Spleen (tissue), 11 donors: Measurements from ENCODE around the gene OPRL1. TPM values are rescaled to one million over a fixed set of nuclear protein-coding genes. Genes with fewer than 3 reads are reported as not detected.

Source experiments
- DNase-seq: peaks from one replicate; pipeline ENCODE4 v3.0.0-alpha.2; 2020
- H3K27ac ChIP-seq, 8 donors: fragments of 200-600 bp; sonication (generic) in 7 of 8; 1 replicate in 4 of 8; 2 replicates in 4 of 8; pipeline versions ENCODE4 v1.5.0 to v1.8.0; 2016 to 2021; ENCODE audit warnings: inconsistent platforms in 4 of 8, mild to moderate bottlenecking in 4 of 8, moderate library complexity in 1 of 8
- H3K27me3 ChIP-seq, 7 donors: fragments of 200-600 bp; sonication (generic) in 6 of 7; replicated peaks in 1 of 7; 1 replicate in 4 of 7; 2 replicates in 3 of 7; pipeline versions ENCODE4 v1.5.0 to v1.8.0; 2016 to 2021; ENCODE audit warnings: inconsistent platforms in 3 of 7, mild to moderate bottlenecking in 1 of 7
- H3K36me3 ChIP-seq, 6 donors: fragments of 200-600 bp; sonication (generic) in 5 of 6; 1 replicate in 4 of 6; 2 replicates in 2 of 6; pipeline versions ENCODE4 v1.5.0 to v1.8.0; 2016 to 2021; ENCODE audit warnings: inconsistent platforms in 2 of 6
- H3K4me1 ChIP-seq, 6 donors: fragments of 200-600 bp; sonication (generic) in 5 of 6; 1 replicate in 3 of 6; 2 replicates in 3 of 6; pipeline versions ENCODE4 v1.5.0 to v1.8.0; 2016 to 2021; ENCODE audit warnings: inconsistent platforms in 3 of 6
- H3K4me3 ChIP-seq, 8 donors: fragments of 200-600 bp; sonication (generic) in 7 of 8; 1 replicate in 4 of 8; 2 replicates in 4 of 8; pipeline versions ENCODE4 v1.5.0 to v1.8.0; 2016 to 2021; ENCODE audit warnings: inconsistent platforms in 4 of 8, mild to moderate bottlenecking in 4 of 8, moderate library complexity in 2 of 8
- H3K9me3 ChIP-seq, 8 donors: fragments of 200-600 bp; sonication (generic) in 7 of 8; 1 replicate in 4 of 8; 2 replicates in 4 of 8; pipeline versions ENCODE4 v1.5.0 to v1.8.0; 2016 to 2021; ENCODE audit warnings: inconsistent platforms in 4 of 8
- POLR2A ChIP-seq, 3 donors: fragments of 450-650 bp; IDR thresholded peaks; one replicate each; pipeline ENCODE4 v1.5.1; 2017; ENCODE audit warnings: antibody characterized with exemption in 3 of 3, mild to moderate bottlenecking in 1 of 3
- POLR2AphosphoS5 ChIP-seq, 3 donors: sonication (generic); formaldehyde crosslinking; IDR thresholded peaks; one replicate each; pipeline ENCODE4 v1.5.1; 2017; ENCODE audit warnings: antibody characterized with exemption in 3 of 3
- WGBS, 5 donors: extraction: QIAGEN DNeasy Blood & Tissue Kit in 3 of 5; methylation state at CpG; one replicate each; pipeline versions ENCODE4 v1.1.5 to v1.1.7; 2013 to 2018; 5-methylcytosine and 5-hydroxymethylcytosine counted together
- intact Hi-C: fragments of 100-400 bp; cut with DNase I; formaldehyde crosslinking; loops from one replicate; pipeline ENCODE4 v1.15.0; 2023; ENCODE audit warnings: low total_unique reads
- polyA plus RNA-seq, 3 donors: library from polyadenylated mRNA; stranded (reverse); fragments of 200-250 nt; gene quantifications; one replicate each; pipeline ENCODE4 v1.2.1, GENCODE V29; 2013
- total RNA-seq, 7 donors: library from RNA; depleted of rRNA in 3 of 7; stranded (reverse); fragments of >200 nt in 3 of 7; fragmentation: NEBNext Ultra II Directional in 4 of 7; extraction: Animal tissue kit (Norgen Biotek cat#: 25700) in 4 of 7; gene quantifications; one replicate each; pipeline versions ENCODE4 v1.1.0 to v1.2.1, GENCODE V29; 2016 to 2021
- TF ChIP-seq, protein P1 (sequence below), 11 experiments: fragments of 200-600 bp in 7 of 11; fragments of 450-650 bp in 4 of 11; sonication (generic) in 4 of 11; IDR thresholded peaks in 8 of 11; conservative IDR thresholded peaks in 3 of 11; 1 replicate in 7 of 11; 2 replicates in 4 of 11; pipeline versions ENCODE4 v1.4.0 to v1.8.0; 2016 to 2021; ENCODE audit warnings: antibody characterized with exemption in 11 of 11, inconsistent platforms in 4 of 11, mild to moderate bottlenecking in 1 of 11
- donor health status: healthy with polysubstance abuse.
- donor health status: DM: no; HTN: no; CAD: no; lungs with moderate emphysema.
- donor health status: DM: no; HTN: no; CAD: no.
- donor health status: Bipolar disorder and iron deficiency.
- donor health status: healthy.
- donor health status: DM: no; HTN: no; CAD: no.
- donor health status: DM: yes; HTN: yes; CAD: no.

Gene OPRL1
- total and polyA plus RNA-seq, 10 donors = 1.9 to 7.9 (median 5.0) TPM

DNA sequence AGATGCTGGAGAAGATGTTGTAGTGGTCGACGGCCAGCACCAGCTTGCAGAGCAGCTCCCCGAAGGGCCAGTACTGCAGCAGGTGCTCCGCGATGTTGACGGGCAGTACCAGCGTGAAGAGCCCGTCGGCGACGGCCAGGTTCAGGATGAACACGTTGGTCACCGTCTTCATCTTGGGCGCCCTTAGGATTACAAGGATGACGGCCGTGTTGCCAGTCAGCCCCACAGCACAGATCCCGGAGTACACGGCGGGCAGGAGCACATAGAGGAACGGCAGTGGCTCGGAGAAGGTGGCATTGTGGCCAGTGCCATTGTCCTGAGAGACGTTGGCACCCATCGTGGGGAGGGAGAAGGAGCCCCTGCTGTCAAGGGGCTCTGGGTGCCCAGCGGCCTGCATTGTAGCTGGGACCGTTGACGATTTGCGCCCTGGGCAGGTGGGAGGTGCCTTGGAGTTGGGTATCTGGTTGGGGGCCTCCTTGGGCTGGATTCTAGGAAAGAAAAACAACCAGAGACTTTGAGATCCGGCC lies 26.6 kb downstream of the OPRL1 start:
- TF ChIP-seq, protein P1, sequence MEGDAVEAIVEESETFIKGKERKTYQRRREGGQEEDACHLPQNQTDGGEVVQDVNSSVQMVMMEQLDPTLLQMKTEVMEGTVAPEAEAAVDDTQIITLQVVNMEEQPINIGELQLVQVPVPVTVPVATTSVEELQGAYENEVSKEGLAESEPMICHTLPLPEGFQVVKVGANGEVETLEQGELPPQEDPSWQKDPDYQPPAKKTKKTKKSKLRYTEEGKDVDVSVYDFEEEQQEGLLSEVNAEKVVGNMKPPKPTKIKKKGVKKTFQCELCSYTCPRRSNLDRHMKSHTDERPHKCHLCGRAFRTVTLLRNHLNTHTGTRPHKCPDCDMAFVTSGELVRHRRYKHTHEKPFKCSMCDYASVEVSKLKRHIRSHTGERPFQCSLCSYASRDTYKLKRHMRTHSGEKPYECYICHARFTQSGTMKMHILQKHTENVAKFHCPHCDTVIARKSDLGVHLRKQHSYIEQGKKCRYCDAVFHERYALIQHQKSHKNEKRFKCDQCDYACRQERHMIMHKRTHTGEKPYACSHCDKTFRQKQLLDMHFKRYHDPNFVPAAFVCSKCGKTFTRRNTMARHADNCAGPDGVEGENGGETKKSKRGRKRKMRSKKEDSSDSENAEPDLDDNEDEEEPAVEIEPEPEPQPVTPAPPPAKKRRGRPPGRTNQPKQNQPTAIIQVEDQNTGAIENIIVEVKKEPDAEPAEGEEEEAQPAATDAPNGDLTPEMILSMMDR (IDR thresholded peaks at IDR 0.05 in 8 of 11, conservative IDR thresholded peaks at IDR 0.05 in 3 of 11) = no peak
- TF ChIP-seq POLR2A (IDR thresholded peaks at IDR 0.05) (no peak), POLR2AphosphoS5 (IDR thresholded peaks at IDR 0.05) (no peak)
- intact Hi-C loops = no loop called here
- Histone ChIP-seq H3K27me3 (peaks cover 0 to 40% (median 21%) of the 10 kb centered on the region in 7 donors), H3K27ac (peak overlapping the region in 1 of 8 donors; percentile 80), H3K4me3 (no peak overlapping the region), H3K36me3 (no peaks in the 10 kb centered on the region), H3K9me3 (no peaks in the 10 kb centered on the region), H3K4me1 (peaks cover 5 to 35% (median 27%) of the 10 kb centered on the region in 6 donors)
- 87 to 94% (median 92%) methylated on average over 26 to 28 of the region's 28 CpGs for WGBS, 5 donors
- peak; percentile 73 for DNase-seq

DNA sequence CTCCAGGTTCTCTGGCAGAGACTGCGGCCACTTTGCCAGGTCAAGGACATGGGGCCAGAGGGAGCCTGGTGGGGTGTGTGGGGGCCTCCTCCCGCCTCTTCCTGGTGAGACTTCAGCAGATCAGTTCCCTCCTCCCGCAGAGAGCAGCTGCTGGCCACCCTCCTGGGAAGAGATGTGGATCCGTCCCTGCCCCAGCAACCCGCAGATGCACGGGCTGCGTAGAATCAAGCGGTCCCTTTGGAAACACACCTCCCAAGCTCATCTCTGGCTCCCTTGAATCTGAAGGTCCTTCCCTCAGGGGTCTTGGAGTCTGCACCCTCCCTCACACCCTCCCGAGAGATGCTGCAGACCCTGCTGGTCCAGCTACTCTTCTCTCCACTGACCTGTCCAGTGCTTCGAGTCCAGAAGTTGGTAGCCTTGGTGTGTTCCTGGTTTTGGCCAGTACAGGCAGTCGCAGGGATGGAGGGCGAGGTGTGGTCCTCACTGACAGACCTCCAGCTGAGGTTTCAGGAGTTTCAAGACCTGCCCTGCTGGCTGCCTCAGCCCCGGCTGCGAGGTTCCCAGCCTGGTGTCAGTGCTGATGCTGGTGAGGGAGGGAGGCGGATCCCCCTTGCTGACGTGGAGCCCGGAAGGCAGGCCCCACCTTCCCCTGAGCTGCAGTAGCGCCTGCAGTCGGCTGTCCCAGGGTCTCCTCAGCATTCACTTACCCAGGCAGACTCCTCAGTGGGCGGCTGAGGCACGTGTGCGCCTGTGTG lies 27.3 kb downstream of the OPRL1 start, which contains the start of gene NPBWR2:
NPBWR2 (minus strand) TSS at position 585 of the 755 bp plus-strand sequence. CDS start 734 bp downstream, outside the sequence.
- DNase-seq = peak; percentile 82
- 47 to 83% (median 55%) methylated on average over 12 to 22 of the region's 22 CpGs for WGBS, 5 donors
- Histone ChIP-seq H3K27ac (peak within 1 kb of the TSS in 5 of 8 donors; percentile 55 to 80 (median 60)), H3K9me3 (no peaks in the 10 kb centered on the region), H3K27me3 (peaks cover 0 to 34% (median 14%) of the 10 kb centered on the region in 7 donors), H3K36me3 (no peaks in the 10 kb centered on the region), H3K4me1 (peaks cover 5 to 29% (median 21%) of the 10 kb centered on the region in 6 donors), H3K4me3 (no peak within 1 kb of the TSS)
- intact Hi-C loops = no loop called here
- TF ChIP-seq POLR2AphosphoS5 (IDR thresholded peaks at IDR 0.05) (peak in 2 of 3 donors; percentile 26 to 34), POLR2A (IDR thresholded peaks at IDR 0.05) (no peak)
- TF ChIP-seq, protein P1 (IDR thresholded peaks at IDR 0.05 in 8 of 11, conservative IDR thresholded peaks at IDR 0.05 in 3 of 11) = no peak

- DNase-seq = peak; percentile 71
- Histone ChIP-seq H3K27me3 (peaks cover 0 to 26% (median 7%) of the 10 kb centered on the region in 7 donors), H3K27ac (peak overlapping the region in 5 of 8 donors; percentile 55 to 80 (median 60)), H3K9me3 (no peaks in the 10 kb centered on the region), H3K36me3 (no peaks in the 10 kb centered on the region), H3K4me1 (peaks cover 0 to 21% (median 13%) of the 10 kb centered on the region in 6 donors), H3K4me3 (no peak overlapping the region)
- intact Hi-C loops = no loop called here
- 42 to 54% (median 48%) methylated on average over 17 to 19 of the region's 19 CpGs for WGBS, 5 donors
- TF ChIP-seq POLR2AphosphoS5 (IDR thresholded peaks at IDR 0.05) = no peak
- TF ChIP-seq POLR2A (IDR thresholded peaks at IDR 0.05) = no peak
- TF ChIP-seq, protein P1 (IDR thresholded peaks at IDR 0.05 in 8 of 11, conservative IDR thresholded peaks at IDR 0.05 in 3 of 11) = no peak
Observed at GRCh38 chr20:64107736-64108457, 28.0 kb downstream of the OPRL1 start.
